CD4-positive, alpha-beta T cell treated with Interleukin-21 for 1 hour (primary cell): Measurements from ENCODE around the gene OR51B2.

Experiments
- DNase-seq: peaks from one replicate; pipeline ENCODE4 v3.0.0-alpha.2; 2020

OR51B2 gene

GRCh38 chr11:5281596-5281995 is 42.5 kb downstream of the OR51B2 start:
- DNase-seq = no peak

GRCh38 chr11:5280582-5281102 is 43.5 kb downstream of the OR51B2 start:
- DNase-seq = peak; percentile 1

- DNase-seq = no peak
Measured at GRCh38 chr11:5279471-5280090, 44.5 kb downstream of the OR51B2 start.

- no peak for DNase-seq
Measured at GRCh38 chr11:5277807-5278382, 46.2 kb downstream of the OR51B2 start.

- no peak for DNase-seq
Measured at GRCh38 chr11:5276697-5277096, 47.4 kb downstream of the OR51B2 start.

GRCh38 chr11:5275369-5276110 is 48.6 kb downstream of the OR51B2 start:
- DNase-seq = no peak

- no peak for DNase-seq
Measured at GRCh38 chr11:5274395-5274794, 49.7 kb downstream of the OR51B2 start.
